SK-N-SH (cell line): ENCODE data around the gene COL4A6. TPM values are rescaled to one million over a fixed set of nuclear protein-coding genes. Genes with fewer than 3 reads are reported as not detected.

ENCODE experiments used
- CTCF ChIA-PET: fragments of 300-600, 350-600 bp; formaldehyde crosslinking; extraction: SDS; loops from one replicate; lab custom pipeline; 2021; lab: Yijun Ruan, JAX
- POLR2A ChIA-PET: fragments of 350-600 bp; sonication (Branson Sonifier 250); formaldehyde crosslinking; extraction: SDS; loops from one replicate; lab custom pipeline; 2020; ENCODE audit warnings: antibody characterized with exemption, inconsistent platforms; lab: Yijun Ruan, JAX
- DNase-seq: peaks from one replicate; pipeline ENCODE4 v3.0.0; 2012
- H2AFZ ChIP-seq: fragments of 200-600 bp; sonication (generic); 2 replicates; pipeline ENCODE4 v1.8.1; 2016; ENCODE audit warnings: antibody characterized with exemption, mild to moderate bottlenecking, low read depth
- H3F3A ChIP-seq: fragments of 200-600 bp; sonication (generic); replicated peaks from 2 replicates; pipeline ENCODE3; 2016; ENCODE audit warnings: antibody characterized with exemption, mild to moderate bottlenecking; ENCODE audit not compliant: insufficient read depth
- H3K27ac ChIP-seq, 2 experiments: fragments of 200-500 bp in 1 of 2; fragments of 200-600 bp in 1 of 2; sonication (Bioruptor generic) in 1 of 2; sonication (generic), shearing (Covaris generic) in 1 of 2; 2 replicates each; pipeline versions ENCODE4 v1.5.1 to v1.6.1; 2014 to 2016; ENCODE audit warnings: low read depth in 2 of 2, inconsistent platforms in 1 of 2, low read length in 1 of 2, mild to moderate bottlenecking in 1 of 2, mixed read lengths in 1 of 2
- H3K27me3 ChIP-seq: fragments of 200-600 bp; sonication (generic), shearing (Covaris generic); 2 replicates; pipeline ENCODE4 v1.6.1; 2016; ENCODE audit warnings: mixed run types; ENCODE audit not compliant: insufficient read depth
- H3K36me3 ChIP-seq, 2 experiments: fragments of 200-500 bp in 1 of 2; fragments of 200-600 bp in 1 of 2; sonication (Bioruptor generic) in 1 of 2; sonication (generic) in 1 of 2; replicated peaks in 1 of 2; 2 replicates each; pipeline versions ENCODE3 to v1.5.1; 2014 to 2016; ENCODE audit warnings: low read length in 1 of 2, mild to moderate bottlenecking in 1 of 2; ENCODE audit not compliant: insufficient read depth in 2 of 2, control insufficient read depth in 1 of 2
- H3K4me1 ChIP-seq, 2 experiments: fragments of 200-500 bp in 1 of 2; fragments of 200-600 bp in 1 of 2; sonication (Bioruptor generic) in 1 of 2; sonication (generic), shearing (Covaris generic) in 1 of 2; 2 replicates each; pipeline versions ENCODE4 v1.5.1 to v1.6.1; 2014 to 2016; ENCODE audit warnings: low read depth in 1 of 2, low read length in 1 of 2, mixed run types in 1 of 2; ENCODE audit not compliant: insufficient read depth in 2 of 2, control insufficient read depth in 1 of 2
- H3K4me2 ChIP-seq: fragments of 200-600 bp; sonication (generic), shearing (Covaris generic); 2 replicates; pipeline ENCODE4 v1.6.1; 2017; ENCODE audit warnings: mixed run types
- H3K4me3 ChIP-seq, 2 experiments: fragments of 200-500 bp in 1 of 2; fragments of 200-600 bp in 1 of 2; sonication (Bioruptor generic) in 1 of 2; sonication (generic), shearing (Covaris generic) in 1 of 2; 2 replicates each; pipeline versions ENCODE4 v1.5.1 to v1.8.1; 2014 to 2016; ENCODE audit warnings: low read depth in 2 of 2, inconsistent platforms in 1 of 2, low read length in 1 of 2, mild to moderate bottlenecking in 1 of 2, mixed read lengths in 1 of 2, moderate library complexity in 1 of 2
- H3K79me2 ChIP-seq: fragments of 200-600 bp; sonication (generic); 2 replicates; pipeline ENCODE4 v1.8.1; 2017; ENCODE audit warnings: mild to moderate bottlenecking; ENCODE audit not compliant: insufficient read depth
- H3K9ac ChIP-seq: fragments of 200-600 bp; sonication (generic); 2 replicates; pipeline ENCODE4 v1.6.1; 2017; ENCODE audit warnings: mixed run types
- H3K9me2 ChIP-seq: fragments of 200-600 bp; sonication (generic); 2 replicates; pipeline ENCODE4 v1.6.1; 2017; ENCODE audit warnings: mixed run types
- H3K9me3 ChIP-seq: fragments of 200-600 bp; sonication (generic); 2 replicates; pipeline ENCODE4 v1.6.1; 2017; ENCODE audit warnings: mixed run types, mild to moderate bottlenecking, moderate library complexity
- H4K20me1 ChIP-seq: fragments of 200-600 bp; sonication (generic); 2 replicates; pipeline ENCODE4 v1.6.1; 2017; ENCODE audit warnings: mild to moderate bottlenecking, mixed run types; ENCODE audit not compliant: insufficient read depth
- CTCF ChIP-seq: fragments of 200-600 bp; sonication (generic); IDR thresholded peaks from 2 replicates; pipeline ENCODE4 v1.6.1; 2017; ENCODE audit warnings: antibody characterized with exemption, mild to moderate bottlenecking, moderate library complexity
- ELF1 ChIP-seq: IDR thresholded peaks from 2 replicates; pipeline ENCODE4 v1.4.0; 2012
- EP300 ChIP-seq, 2 experiments: IDR thresholded peaks; 2 replicates each; pipeline versions ENCODE4 v1.4.0 to v1.6.1; 2012; ENCODE audit warnings: borderline replicate concordance in 1 of 2, low read depth in 1 of 2, low read length in 1 of 2
- FOSL2 ChIP-seq: IDR thresholded peaks from 2 replicates; pipeline ENCODE4 v1.4.0; 2012; ENCODE audit warnings: low read depth, mild to moderate bottlenecking, moderate library complexity, borderline replicate concordance
- GABPA ChIP-seq: IDR thresholded peaks from 2 replicates; pipeline ENCODE4 v1.4.0; 2012; ENCODE audit warnings: low read depth, mild to moderate bottlenecking
- GATA2 ChIP-seq: sonication (generic); formaldehyde crosslinking; IDR thresholded peaks from 2 replicates; pipeline ENCODE4 v1.5.0; 2020; ENCODE audit warnings: mild to moderate bottlenecking, missing genetic modification reagents
- IRF3 ChIP-seq: fragments of 150-350 bp; IDR thresholded peaks from 2 replicates; pipeline ENCODE4 v1.6.1; 2016; ENCODE audit warnings: mild to moderate bottlenecking, low read depth, low read length
- MAX ChIP-seq: IDR thresholded peaks from 2 replicates; pipeline ENCODE4 v1.4.0; 2012; ENCODE audit warnings: low read depth
- MXI1 ChIP-seq: IDR thresholded peaks from 2 replicates; pipeline ENCODE4 v1.6.1; 2012; ENCODE audit warnings: mild to moderate bottlenecking, low read depth, low read length, improper control_type of control experiment
- NRF1 ChIP-seq: IDR thresholded peaks from 2 replicates; pipeline ENCODE4 v1.6.1; 2012; ENCODE audit warnings: low read depth, mild to moderate bottlenecking, low read length
- PBX3 ChIP-seq: IDR thresholded peaks from 2 replicates; pipeline ENCODE4; 2012
- RFX5 ChIP-seq: IDR thresholded peaks from 2 replicates; pipeline ENCODE4 v1.6.1; 2012; ENCODE audit warnings: mild to moderate bottlenecking, improper control_type of control experiment, low read length
- TCF12 ChIP-seq: IDR thresholded peaks from 2 replicates; pipeline ENCODE4 v1.4.0; 2012
- TEAD4 ChIP-seq: IDR thresholded peaks from 2 replicates; pipeline ENCODE4 v1.4.0; 2012; ENCODE audit warnings: mild to moderate bottlenecking, borderline replicate concordance; ENCODE audit not compliant: insufficient read depth
- USF2 ChIP-seq: fragments of 150-350 bp; IDR thresholded peaks from 2 replicates; pipeline ENCODE4 v1.6.1; 2017; ENCODE audit warnings: antibody characterized with exemption, low read length, low read depth, borderline replicate concordance
- YY1 ChIP-seq: IDR thresholded peaks from 2 replicates; pipeline ENCODE4 v1.4.0; 2012; ENCODE audit warnings: low read depth, mild to moderate bottlenecking
- ZBTB33 ChIP-seq: IDR thresholded peaks from 2 replicates; pipeline ENCODE4 v1.4.0; 2012; ENCODE audit warnings: low read depth, borderline replicate concordance
- WGBS: methylation state at CpG from one replicate; pipeline ENCODE4 v1.1.6; 2017; ENCODE audit warnings: low lambda C conversion rate; 5-methylcytosine and 5-hydroxymethylcytosine counted together
- polyA plus RNA-seq, 3 experiments: library from polyadenylated mRNA; depleted of rRNA; stranded (reverse); fragments of >200 nt; gene quantifications; 2 replicates each; pipeline ENCODE4 v1.2.3, GENCODE V29; 2012

Gene COL4A6
- polyA plus RNA-seq, 1 of the 3 experiments (the other 2 are of a cell fraction): not detected

- no peak for DNase-seq
- H3K9ac ChIP-seq: no peak overlapping the region
- H3F3A ChIP-seq: no peaks in the 10 kb centered on the region
- 6% methylated on average over 2 of the region's 2 CpGs for WGBS
- no peak overlapping the region for H3K4me3 ChIP-seq
- POLR2A ChIA-PET: no interaction called here
- H3K27ac ChIP-seq: no peak overlapping the region
- peaks cover 11% of the 10 kb centered on the region; the same call in 1 of the 2 replicates for H3K27me3 ChIP-seq
- no peaks in the 10 kb centered on the region for H3K79me2 ChIP-seq
- H3K4me2 ChIP-seq: no peak overlapping the region
- H3K9me2 ChIP-seq: no peaks in the 10 kb centered on the region
- CTCF ChIA-PET: no interaction called here
- TF ChIP-seq FOSL2: no peak
- TF ChIP-seq CTCF: no peak
- H3K36me3 ChIP-seq: no peaks in the 10 kb centered on the region
- no peak overlapping the region for H2AFZ ChIP-seq
- H3K4me1 ChIP-seq: no peaks in the 10 kb centered on the region
- H4K20me1 ChIP-seq: no peaks in the 10 kb centered on the region
- H3K9me3 ChIP-seq: no peaks in the 10 kb centered on the region
These were observed 76.9 kb downstream of the COL4A6 start for GRCh38 chrX:108361316-108361715.

GRCh38 chrX:108359806-108360602 lies 78.2 kb downstream of the COL4A6 start:
- ChIA-PET CTCF (no interaction called here), POLR2A (no interaction called here)
- no peak overlapping the region for H3K4me2 ChIP-seq
- no peak for TF ChIP-seq ZBTB33
- no peak for TF ChIP-seq USF2
- TF ChIP-seq IRF3: no peak
- TF ChIP-seq GABPA: no peak
- TF ChIP-seq TEAD4: no peak
- TF ChIP-seq MAX: no peak
- no peak for TF ChIP-seq EP300 (IDR thresholded peaks at IDR 0.05; ENCODE audit: borderline replicate concordance in 1 of 2, low read depth in 1 of 2, low read length in 1 of 2)
- no peak for TF ChIP-seq TCF12
- TF ChIP-seq MXI1: no peak
- TF ChIP-seq YY1: no peak
- no peak for TF ChIP-seq PBX3
- TF ChIP-seq ELF1: no peak
- TF ChIP-seq NRF1: no peak
- TF ChIP-seq RFX5: no peak
- no peak for TF ChIP-seq GATA2 (CRISPR knock-in tag)
- TF ChIP-seq CTCF: no peak

More at GRCh38 chrX:108359806-108360602, 78.2 kb downstream of the COL4A6 start:
- 11% methylated on average over 4 of the region's 4 CpGs for WGBS
- no peak for DNase-seq
- Histone ChIP-seq H2AFZ (no peak overlapping the region), H3K36me3 (no peaks in the 10 kb centered on the region), H3K4me1 (no peaks in the 10 kb centered on the region), H4K20me1 (no peaks in the 10 kb centered on the region), H3K4me3 (no peak overlapping the region), H3K9me2 (no peaks in the 10 kb centered on the region), H3K9me3 (no peaks in the 10 kb centered on the region), H3F3A (no peaks in the 10 kb centered on the region), H3K27me3 (peaks cover 17% of the 10 kb centered on the region; the same call in 1 of the 2 replicates), H3K27ac (no peak overlapping the region), H3K79me2 (no peaks in the 10 kb centered on the region), H3K9ac (no peak overlapping the region)
